HG03095 (cell line): Measurements from ENCODE around the gene RAB4B.
"Not testable (repeated sequence)": the region's sequence is repeated elsewhere in the genome, so short reads cannot be mapped to it uniquely, and the experiment has no call there.

ENCODE experiments used
- ATAC-seq: cut with Tn5 transposase; IDR thresholded peaks from one replicate; pipeline ENCODE4 v1.9.1; 2021; ENCODE audit warnings: moderate library complexity; ENCODE audit not compliant: unreplicated experiment

Gene RAB4B

GRCh38 chr19:40842012-40842411, 64.0 kb downstream of the RAB4B start:
- not testable (repeated sequence) for ATAC-seq

GRCh38 chr19:40842997-40843652, 65.1 kb downstream of the RAB4B start:
- not testable (repeated sequence) for ATAC-seq

GRCh38 chr19:40843653-40844052, 65.6 kb downstream of the RAB4B start:
- not testable (repeated sequence) for ATAC-seq
